Upper lobe of right lung (tissue), 1 donor: ENCODE measurements around the gene CACNB4. TPM values are rescaled to one million over a fixed set of nuclear protein-coding genes. Genes with fewer than 3 reads are reported as not detected.

Source experiments
- ATAC-seq: fragments of 200-7000 bp; cut with Tn5 transposase; one replicate; pipeline ENCODE4 v1.9.1; 2020; ENCODE audit warnings: mild to moderate bottlenecking, moderate library complexity
- DNase-seq: peaks from one replicate; pipeline ENCODE4 v3.0.0-alpha.2; 2020
- H3K27ac ChIP-seq: fragments of 200-600 bp; one replicate; pipeline ENCODE4 v1.8.0; 2022
- H3K27me3 ChIP-seq: fragments of 200-600 bp; one replicate; pipeline ENCODE4 v1.8.0; 2022; ENCODE audit warnings: mild to moderate bottlenecking
- H3K36me3 ChIP-seq: fragments of 200-600 bp; one replicate; pipeline ENCODE4 v1.8.0; 2022
- H3K4me1 ChIP-seq: fragments of 200-600 bp; one replicate; pipeline ENCODE4 v1.8.0; 2022
- H3K4me3 ChIP-seq: fragments of 200-600 bp; one replicate; pipeline ENCODE4 v1.8.0; 2022; ENCODE audit warnings: mild to moderate bottlenecking
- H3K9me3 ChIP-seq: fragments of 200-600 bp; one replicate; pipeline ENCODE4 v1.8.0; 2022
- intact Hi-C: fragments of 100-400 bp; cut with DNase I; formaldehyde crosslinking; loops from one replicate; pipeline ENCODE4 v1.11.0; 2022
- total RNA-seq: library from RNA; stranded (reverse); fragmentation: NEBNext Ultra II Directional; extraction: Animal tissue kit (Norgen Biotek cat#: 25700); gene quantifications from one replicate; pipeline ENCODE4 v1.2.1, GENCODE V29; 2021
- TF ChIP-seq, protein P1 (sequence below): fragments of 200-600 bp; IDR thresholded peaks from one replicate; pipeline ENCODE4 v1.8.0; 2022; ENCODE audit warnings: antibody characterized with exemption
- donor health status: DM: no; HTN: yes; CAD: no; lungs with severe emphysema.

CACNB4 gene
- total RNA-seq, 1 donor from 2014 or later: 15.3 TPM

DNA sequence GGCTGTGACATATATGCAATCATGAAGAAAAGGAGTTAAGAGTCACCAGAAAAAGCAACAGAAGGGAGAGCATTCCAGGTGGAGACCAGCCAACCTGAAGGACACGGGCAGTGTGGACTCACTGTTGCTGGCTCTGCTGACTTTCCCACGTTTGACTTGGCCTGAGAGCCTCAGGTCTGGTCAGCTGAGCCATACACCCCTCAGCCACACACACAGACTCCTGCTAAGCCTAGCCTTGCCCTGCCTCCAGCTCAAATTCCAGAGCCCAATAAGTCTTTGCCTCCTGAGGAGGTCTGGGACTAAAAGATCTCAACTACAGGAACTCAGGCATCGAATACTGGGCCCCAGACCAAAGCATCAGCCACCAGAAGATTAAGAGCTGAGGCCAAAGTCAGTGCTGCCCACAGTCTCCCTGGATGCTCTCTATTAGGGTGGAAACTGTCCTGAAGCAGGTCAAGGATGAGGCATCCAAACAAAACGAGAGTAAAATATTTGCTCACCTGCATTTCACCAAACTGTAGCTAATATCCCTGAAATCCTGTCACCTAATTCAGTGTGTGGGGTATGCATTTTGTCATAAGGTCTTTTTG, 23.3 kb downstream of the CACNB4 start:
- H3K4me1 ChIP-seq: no peaks in the 10 kb centered on the region
- no peaks in the 10 kb centered on the region for H3K9me3 ChIP-seq
- no peak overlapping the region for H3K27ac ChIP-seq
- no peak overlapping the region for H3K4me3 ChIP-seq
- TF ChIP-seq, protein P1, sequence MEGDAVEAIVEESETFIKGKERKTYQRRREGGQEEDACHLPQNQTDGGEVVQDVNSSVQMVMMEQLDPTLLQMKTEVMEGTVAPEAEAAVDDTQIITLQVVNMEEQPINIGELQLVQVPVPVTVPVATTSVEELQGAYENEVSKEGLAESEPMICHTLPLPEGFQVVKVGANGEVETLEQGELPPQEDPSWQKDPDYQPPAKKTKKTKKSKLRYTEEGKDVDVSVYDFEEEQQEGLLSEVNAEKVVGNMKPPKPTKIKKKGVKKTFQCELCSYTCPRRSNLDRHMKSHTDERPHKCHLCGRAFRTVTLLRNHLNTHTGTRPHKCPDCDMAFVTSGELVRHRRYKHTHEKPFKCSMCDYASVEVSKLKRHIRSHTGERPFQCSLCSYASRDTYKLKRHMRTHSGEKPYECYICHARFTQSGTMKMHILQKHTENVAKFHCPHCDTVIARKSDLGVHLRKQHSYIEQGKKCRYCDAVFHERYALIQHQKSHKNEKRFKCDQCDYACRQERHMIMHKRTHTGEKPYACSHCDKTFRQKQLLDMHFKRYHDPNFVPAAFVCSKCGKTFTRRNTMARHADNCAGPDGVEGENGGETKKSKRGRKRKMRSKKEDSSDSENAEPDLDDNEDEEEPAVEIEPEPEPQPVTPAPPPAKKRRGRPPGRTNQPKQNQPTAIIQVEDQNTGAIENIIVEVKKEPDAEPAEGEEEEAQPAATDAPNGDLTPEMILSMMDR: no peak
- H3K27me3 ChIP-seq: no peaks in the 10 kb centered on the region
- intact Hi-C loops: no loop called here
- ATAC-seq (peak; percentile 55), DNase-seq (no peak)
- H3K36me3 ChIP-seq: no peaks in the 10 kb centered on the region

DNA sequence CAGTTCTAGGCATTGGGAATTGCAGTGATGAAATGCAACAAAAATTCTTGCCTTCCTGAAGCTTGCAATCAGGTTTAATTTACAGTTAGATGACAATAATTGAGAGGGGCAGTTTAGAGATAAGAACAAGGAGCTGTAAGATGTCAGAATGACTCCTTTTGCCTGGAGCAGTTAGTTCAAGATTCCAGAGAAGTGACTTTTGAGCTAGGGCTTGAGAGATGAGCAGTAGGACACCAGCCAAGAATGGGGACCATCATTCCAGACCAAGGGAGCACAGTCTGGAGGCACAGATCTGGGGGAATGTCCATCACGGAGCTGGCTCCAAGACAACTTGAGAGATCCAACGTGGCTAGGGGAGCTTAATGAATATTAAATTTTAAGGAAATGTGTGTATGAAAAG, 26.8 kb downstream of the CACNB4 start:
- no peaks in the 10 kb centered on the region for H3K36me3 ChIP-seq

DNA sequence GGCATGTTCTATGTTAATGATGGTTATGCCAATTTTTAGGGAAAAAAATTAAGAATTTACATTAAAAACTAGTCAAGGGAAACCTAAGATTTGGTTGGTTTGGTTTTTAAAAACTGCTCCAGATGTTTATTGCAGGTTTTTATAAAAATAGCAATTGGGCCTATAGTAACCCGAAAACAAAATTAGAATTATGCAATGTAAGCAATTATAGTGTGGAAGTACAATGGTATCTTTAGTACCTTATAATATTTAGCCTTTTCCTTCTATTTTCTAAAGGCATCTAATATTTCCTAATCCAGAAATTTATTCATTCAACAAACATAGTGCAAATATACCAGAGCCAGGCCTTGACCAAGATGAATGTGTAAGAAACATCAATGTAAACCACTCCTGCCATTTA, 27.3 kb downstream of the CACNB4 start:
- DNase-seq (no peak), ATAC-seq (no peak)
- Histone ChIP-seq H3K36me3 (no peaks in the 10 kb centered on the region), H3K27me3 (no peaks in the 10 kb centered on the region), H3K4me3 (no peak overlapping the region), H3K4me1 (no peaks in the 10 kb centered on the region), H3K9me3 (no peaks in the 10 kb centered on the region), H3K27ac (no peak overlapping the region)
- intact Hi-C loops: no loop called here
- TF ChIP-seq, protein P1: no peak

More for the DNA sequence above, 26.8 kb downstream of the CACNB4 start:
- Histone ChIP-seq H3K4me3 (no peak overlapping the region), H3K9me3 (no peaks in the 10 kb centered on the region), H3K4me1 (no peaks in the 10 kb centered on the region), H3K27ac (no peak overlapping the region), H3K27me3 (no peaks in the 10 kb centered on the region)
- TF ChIP-seq, protein P1: no peak
- DNase-seq (no peak), ATAC-seq (no peak)
- intact Hi-C loops: no loop called here

- ATAC-seq: no peak
- DNase-seq: no peak
- Histone ChIP-seq H3K27ac (no peak overlapping the region), H3K4me3 (no peak overlapping the region), H3K9me3 (no peaks in the 10 kb centered on the region), H3K27me3 (no peaks in the 10 kb centered on the region), H3K4me1 (no peaks in the 10 kb centered on the region), H3K36me3 (no peaks in the 10 kb centered on the region)
- TF ChIP-seq, protein P1: no peak
- intact Hi-C loops: no loop called here
Observed at GRCh38 chr2:152071092-152071491, 27.8 kb downstream of the CACNB4 start.

- intact Hi-C loops: no loop called here
Observed at GRCh38 chr2:152068226-152068625, 30.6 kb downstream of the CACNB4 start.

More at GRCh38 chr2:152068226-152068625, 30.6 kb downstream of the CACNB4 start:
- TF ChIP-seq, protein P1: no peak
- DNase-seq (no peak), ATAC-seq (no peak)
- Histone ChIP-seq H3K4me1 (no peaks in the 10 kb centered on the region), H3K9me3 (no peaks in the 10 kb centered on the region), H3K27ac (peak overlapping the region; percentile 12), H3K27me3 (no peaks in the 10 kb centered on the region), H3K36me3 (no peaks in the 10 kb centered on the region), H3K4me3 (no peak overlapping the region)
